ENCODE data around the gene FNDC7.
"Not testable (repeated sequence)": the region's sequence is repeated elsewhere in the genome, so short reads cannot be mapped to it uniquely, and the experiment has no call there.

FNDC7 gene, protein sequence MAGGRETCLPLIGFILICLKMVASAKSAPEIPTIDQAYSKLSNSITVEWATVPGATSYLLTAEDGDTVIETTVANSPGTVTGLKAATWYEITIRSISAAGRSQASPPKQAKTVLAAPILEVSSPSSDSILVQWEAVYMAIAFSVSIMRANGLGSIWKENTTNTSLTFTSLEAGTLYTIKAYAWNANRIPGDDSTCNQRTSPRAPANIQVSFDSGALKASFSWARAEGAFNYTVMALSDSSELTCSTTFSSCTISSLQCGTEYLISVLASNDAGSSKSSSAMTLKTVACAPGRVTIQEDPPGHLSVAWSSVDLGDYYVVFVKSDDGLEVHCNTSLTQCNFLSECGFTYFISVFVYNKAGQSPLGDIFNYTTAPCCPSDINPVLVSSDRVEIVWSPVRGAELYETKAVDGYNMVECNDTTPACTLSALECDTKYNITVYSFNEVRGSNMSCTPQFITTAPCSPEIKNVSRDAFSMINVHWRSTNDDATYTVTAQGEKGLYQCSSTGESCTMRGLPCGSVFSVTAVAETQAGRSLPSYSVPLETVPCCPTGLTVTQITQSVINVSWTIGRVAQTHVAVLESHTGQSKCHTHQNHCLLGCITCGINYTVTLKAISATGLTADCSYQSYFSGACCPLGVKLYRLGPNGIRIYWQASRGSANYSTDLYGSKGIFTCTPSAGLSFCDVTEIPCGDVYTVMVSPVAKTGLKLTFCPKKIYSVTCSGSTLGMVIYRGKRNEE

DNA sequence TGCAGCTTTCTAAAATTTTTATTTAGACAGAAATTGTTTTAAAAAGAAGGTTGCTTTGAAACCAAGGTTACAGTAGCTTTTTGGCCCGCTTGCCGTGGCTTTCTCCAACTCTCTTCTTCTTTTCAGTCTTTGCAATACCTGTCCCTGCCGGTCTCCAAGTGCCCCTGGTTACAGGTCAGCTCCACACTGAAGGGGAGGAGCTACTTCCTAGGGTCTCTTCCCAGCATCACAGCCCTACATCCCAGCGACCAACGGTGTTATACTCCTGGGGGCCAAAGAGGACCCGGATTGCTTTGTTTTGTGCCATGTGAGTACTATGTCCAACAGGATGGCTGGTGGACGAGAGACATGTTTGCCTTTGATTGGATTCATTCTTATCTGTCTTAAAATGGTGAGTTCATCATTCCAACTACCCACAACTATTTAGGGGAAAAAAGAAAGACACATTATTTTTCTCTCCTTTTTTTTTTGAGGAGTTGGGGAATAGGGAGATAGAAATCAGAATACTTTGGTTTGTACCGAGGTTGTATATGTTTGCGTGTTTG is at the start of gene FNDC7:
Gene FNDC7, plus strand, starts transcription at position 303 of the 545 bp plus-strand sequence. Its CDS starts 26 bp downstream, at position 329.
- no peak for DNase-seq

DNA sequence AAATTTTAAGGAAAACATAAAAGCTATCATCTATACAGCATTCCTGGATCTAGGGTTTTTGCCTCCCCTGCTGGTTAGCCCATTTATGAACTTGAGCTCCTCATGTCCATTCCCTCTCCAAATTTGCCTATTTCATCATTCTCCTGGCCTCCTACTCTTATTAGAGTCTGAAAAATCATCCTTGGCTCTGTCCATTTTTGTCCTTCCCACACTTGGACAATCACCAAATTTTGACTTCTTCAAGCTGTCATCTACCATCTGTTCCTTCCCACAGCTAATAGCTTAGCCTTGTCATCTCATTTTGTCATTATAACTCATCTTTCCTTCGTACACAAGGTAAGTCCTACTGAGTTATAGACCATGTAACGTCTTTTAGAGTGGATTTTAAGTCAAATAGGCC is 49.6 kb upstream of the FNDC7 start:
- no peak for DNase-seq

DNA sequence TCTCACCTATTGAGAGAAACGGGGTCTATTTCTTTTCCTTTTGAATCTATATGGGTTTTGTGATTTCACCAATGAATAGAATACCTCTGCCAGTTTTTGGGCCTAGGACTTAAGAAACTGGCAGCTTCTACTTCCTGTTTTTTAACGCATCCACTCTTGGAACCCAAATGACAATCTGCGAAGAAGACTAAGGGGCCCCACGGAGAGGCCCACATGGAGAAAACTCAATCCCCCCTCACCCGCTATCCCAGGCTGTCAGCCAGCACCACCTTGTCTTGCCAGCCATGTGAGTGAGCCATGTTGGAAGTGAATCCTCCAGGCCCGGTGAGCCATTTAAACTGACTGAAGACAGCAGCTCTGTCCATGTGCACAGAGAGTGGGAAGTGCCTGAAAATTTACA is 48.2 kb upstream of the FNDC7 start:
- DNase-seq = no peak

DNA sequence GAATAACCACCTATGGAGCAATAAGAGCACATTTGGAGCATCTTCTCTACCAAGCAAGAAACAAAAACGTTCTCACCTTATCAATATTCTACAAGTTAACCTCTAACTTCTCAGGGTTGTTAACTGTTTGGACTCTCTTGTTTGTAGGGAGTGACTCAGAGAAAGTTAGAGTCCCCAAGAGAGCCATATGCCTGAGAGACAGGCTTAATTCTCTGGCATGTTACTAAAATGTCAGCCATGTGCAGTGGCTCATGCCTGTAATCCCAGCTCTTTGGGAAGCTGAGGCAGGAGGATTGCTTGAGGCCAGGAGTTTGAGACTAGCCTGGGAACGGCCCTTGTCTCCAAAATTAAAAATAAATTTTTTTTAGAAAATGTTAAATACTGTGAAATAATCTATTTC is 47.6 kb upstream of the FNDC7 start:
- no peak for DNase-seq

DNA sequence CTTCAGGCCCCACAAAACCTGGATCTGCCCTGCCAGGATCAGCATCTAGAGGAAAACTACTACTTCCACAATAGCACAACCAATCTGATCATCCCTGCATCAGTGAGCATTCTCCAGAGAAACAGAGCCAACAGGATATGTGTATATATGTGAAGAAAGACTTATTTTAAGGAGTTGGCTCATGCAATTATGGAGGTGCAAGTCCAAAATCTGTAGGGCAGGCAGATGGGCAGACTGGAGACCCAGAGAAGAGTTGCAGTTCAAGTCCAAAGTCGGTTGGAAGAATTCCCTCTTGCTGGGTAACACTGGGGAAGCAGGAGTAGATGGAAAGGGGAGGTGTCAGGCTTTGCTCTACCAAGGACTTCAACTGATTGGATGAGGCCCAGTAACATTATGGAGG is 46.9 kb upstream of the FNDC7 start:
- DNase-seq = no peak

DNA sequence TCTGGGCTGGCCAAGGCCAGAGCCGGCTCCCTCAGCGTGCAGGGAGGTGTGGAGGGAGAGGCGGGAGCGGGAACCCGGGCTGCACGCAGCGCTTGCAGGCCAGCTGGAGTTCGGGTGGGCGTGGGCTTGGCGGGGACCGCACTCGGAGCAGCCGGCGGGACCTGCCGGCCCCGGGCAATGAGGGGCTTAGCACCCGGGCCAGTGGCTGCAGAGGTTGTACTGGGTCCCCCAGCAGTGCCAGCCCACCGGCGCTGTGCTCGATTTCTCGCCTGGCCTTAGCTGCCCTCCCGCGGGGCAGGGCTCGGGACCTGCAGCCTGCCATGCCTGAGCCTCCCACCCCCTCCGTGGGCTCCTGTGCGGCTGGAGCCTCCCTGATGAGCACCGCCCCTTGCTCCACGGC is 45.3 kb upstream of the FNDC7 start:
- not testable (repeated sequence) for DNase-seq

DNA sequence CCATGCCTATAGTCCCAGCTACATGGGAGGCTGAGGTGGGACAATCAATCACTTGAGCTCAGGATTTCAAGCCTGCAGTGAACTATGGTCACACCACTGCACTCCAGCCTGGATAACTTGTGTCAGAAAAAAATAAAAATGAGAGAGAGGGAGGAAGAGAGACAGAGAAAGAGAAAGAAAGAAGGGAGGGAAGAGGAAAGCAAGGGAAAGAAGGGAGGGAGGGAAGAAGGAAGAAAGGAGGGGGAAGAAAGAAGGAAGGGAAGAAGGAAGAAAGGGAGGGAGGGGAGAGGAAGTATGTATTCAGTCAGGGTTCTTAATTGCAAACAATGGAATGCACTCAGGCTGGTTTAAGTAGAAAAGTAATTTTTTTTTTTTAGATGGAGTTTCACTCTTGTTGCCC is 43.9 kb upstream of the FNDC7 start:
- DNase-seq = no peak

DNA sequence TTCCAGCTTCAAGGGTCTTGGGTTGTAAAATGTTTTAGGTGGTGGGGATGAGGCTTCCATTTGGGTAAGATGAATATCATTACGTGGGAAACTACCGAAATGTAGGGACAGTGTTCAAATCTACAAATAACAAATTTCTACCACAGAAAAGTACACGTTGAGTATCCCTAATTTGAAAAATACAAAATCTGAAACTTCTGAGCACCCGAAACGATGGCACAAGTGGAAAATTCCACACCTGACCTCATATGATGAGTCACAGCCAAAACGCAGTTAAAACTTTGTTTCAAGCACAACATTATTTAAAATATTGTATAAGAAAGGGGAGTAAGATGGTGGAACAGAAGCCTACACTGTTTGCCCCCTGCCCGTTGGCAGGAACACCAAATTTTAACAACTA is 43.0 kb upstream of the FNDC7 start:
- no peak for DNase-seq

DNA sequence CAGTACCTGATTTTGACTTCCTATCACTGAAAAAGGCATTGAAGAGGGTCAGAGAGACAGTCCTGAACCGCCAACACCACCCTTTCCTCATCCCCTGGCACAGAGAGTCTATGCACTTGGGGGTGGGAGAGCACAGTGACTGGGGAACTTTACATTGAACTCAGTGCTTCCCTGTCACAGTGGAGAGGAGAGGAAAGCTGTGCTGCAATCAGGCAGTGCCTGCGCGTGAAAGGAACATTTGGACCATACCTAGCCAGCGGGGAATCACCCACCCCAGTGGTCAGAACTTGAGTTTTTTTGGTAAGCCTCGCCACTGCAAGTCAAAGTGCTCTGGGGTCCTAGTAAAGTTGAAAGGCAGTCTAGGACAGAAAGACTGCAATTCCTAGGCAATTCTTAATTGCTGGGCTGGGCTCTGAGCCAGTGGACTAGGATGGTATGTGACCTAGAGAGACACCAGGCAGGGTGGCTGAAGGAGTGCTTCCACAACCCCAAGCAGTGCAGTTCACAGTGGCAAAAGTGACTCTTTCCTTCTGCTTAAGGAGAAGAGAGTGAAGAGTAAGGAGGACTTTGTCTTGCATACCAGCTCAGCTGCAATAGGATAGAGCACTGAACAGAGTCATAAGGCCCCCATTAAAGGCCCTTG is 42.5 kb upstream of the FNDC7 start:
- no peak for DNase-seq

DNA sequence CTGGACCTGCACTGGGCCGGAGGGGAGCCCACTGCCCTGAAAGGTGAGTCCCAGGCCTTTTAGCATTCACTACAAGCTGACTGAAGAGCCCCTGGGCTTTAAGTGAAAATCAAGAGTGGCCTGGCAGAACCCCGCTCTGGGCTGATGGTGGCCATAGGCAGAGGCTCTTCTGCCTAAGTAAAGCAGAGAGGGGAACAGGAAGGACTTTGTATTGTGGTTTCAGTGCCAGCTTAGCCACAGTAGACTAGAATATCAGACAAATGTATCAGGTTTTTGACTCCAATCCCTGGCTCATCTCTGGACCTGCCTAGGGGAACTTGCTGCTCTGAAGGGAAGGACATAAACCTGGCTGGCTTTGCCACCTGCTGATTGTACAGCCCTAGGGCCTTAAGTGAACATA is 41.6 kb upstream of the FNDC7 start:
- no peak for DNase-seq

DNA sequence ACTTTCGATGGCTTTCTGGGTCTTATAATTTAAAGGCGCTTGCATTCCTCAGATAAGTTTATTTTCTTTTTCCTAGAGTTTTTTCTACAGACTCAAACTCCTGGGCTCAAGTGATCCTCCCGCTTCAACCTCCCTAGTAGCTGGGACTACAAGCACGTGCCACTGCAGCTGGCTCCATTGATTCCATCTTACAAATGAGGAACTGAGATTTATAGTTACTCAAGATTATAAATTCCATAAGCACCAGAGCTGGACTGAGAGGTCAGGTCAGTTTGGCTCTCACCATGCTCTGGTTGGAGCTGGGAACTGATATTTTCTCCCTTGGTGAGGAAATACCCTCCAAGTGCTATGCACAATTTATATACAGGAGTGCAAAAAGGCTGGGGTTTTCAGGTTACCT is 34.0 kb upstream of the FNDC7 start:
- no peak for DNase-seq

DNA sequence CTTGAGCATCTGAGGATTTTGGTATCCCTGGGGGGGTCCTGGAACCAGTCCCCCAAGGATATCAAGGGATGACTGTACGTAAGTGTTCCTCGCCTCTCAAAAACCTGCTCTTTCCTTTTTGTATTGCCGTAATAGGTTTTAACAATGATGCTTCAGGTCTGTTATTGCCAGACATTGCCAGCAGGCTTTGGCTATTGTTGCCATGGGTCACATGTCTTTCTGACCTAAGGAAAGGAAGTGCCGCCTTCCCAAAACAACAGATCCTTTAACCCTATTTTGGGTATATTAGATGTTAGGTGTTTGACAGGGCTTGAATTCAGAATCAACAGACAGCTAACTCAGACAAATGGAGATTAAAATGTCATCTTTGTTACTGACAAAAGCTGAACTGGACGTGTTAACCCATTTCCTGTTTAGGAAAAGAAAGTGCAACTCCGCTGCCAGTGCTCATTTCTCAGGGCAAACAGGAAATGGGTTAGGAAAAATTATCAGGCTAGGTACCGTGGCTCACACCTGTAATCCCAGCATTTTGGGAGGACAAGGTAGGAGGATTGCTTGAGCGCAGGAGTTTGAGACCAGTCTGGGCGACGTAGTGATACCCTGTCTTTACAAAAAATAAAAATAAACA is 33.0 kb upstream of the FNDC7 start:
- no peak for DNase-seq

DNA sequence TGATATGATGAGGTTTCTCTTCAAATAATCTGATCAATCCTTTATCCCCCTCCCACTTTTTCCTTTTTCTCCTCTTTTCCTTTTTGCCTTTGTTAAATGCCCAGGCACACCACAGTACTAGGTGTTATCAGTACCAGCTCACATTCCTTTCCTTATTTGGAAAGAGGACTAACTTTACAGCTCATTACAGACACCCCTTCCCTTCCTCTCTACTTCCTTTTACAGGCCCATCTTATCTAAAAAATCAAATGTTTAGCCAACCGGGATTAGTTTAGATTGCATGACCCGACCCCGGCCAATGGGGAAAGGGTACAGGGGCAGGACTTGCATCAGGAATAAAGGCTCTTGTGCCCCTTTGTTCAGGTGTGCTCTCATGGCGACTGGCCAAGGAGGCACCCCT is 31.0 kb upstream of the FNDC7 start:
- DNase-seq = not testable (repeated sequence)

DNA sequence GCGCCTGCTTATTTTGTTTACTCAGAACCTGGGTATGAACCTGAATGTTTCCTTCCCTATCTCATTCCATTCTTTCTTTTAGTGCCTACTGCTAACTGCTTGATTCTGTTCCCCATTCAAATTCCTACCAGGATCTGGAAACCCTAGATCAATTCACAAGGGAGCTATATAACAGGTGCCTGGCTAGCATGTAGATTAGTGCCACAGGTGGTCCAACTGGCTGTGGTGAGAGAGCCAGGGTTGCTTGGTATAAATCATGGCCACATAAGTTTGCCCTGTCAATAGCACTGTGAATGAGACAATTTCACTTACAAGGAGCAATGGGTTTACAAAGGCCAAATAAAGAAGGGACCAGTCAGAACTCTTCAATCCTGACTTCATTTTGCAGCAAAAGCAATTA is 27.2 kb upstream of the FNDC7 start:
- no peak for DNase-seq

DNA sequence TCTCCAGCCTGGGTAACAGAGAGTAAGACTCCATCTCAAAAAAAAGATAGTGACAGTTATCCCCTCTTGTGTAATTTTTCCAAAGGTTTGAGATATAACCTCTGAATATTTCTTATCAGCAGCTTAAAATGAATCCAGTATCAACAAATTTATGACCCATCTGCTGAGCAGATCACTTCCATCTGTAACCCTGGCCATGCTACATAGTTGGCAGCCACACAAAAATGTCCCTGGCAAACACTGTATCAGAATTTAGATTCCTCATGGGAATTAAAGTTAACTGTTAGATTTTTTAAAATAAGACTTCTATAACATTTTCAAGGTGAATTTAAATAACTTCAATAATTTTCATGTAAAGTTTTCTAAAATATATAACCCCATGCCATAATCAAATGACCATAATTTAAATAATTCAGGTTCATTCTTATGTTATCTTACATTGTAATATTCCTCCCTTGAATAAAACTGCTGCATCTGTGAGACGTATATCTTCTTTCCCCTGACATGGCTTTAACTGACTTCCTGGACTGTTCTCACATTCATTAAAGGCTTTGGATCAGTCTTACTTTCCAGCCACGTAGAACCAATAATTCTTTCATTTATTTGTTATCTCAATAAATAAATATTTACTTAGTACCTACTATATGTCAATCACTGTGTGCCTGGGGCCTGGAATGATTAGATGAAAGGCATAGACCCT is 25.9 kb upstream of the FNDC7 start:
- DNase-seq = no peak

DNA sequence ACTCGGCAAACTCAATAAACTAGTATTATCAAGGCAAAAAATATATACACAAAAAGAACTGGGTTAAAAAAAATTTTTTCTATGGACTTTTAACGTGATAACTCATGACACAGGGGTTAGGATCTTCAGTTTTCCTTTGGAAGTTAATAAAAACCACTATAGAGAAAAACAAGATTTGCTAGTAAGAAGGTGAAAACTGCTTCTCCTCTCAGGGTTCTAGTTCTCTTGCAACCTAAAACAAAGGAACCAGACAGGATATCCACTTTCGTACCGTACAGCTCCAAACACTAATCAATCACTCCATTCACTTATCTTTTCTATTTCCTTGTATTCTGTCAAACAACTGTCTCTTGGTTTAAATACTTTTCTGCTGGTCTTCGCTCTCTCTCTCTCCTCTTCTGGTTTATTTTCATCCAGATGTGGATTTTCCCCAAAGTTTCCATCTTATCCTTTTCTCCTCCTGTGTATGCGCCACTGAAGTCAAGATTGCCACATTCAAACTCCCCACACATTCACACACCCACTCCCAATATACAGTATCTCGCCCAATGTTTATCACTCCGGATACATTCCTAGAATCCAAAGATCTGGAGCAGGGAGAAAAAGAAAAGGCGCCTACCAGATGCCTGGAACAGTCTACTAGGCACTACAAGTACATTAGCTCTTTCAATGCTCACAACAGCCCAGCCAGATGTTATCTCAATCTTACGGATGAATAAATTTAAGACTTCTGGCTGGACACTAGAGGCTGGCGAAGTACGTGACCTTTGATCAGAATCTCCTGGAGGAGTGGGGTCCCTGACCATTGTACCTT is 21.4 kb upstream of the FNDC7 start:
- DNase-seq = no peak

DNA sequence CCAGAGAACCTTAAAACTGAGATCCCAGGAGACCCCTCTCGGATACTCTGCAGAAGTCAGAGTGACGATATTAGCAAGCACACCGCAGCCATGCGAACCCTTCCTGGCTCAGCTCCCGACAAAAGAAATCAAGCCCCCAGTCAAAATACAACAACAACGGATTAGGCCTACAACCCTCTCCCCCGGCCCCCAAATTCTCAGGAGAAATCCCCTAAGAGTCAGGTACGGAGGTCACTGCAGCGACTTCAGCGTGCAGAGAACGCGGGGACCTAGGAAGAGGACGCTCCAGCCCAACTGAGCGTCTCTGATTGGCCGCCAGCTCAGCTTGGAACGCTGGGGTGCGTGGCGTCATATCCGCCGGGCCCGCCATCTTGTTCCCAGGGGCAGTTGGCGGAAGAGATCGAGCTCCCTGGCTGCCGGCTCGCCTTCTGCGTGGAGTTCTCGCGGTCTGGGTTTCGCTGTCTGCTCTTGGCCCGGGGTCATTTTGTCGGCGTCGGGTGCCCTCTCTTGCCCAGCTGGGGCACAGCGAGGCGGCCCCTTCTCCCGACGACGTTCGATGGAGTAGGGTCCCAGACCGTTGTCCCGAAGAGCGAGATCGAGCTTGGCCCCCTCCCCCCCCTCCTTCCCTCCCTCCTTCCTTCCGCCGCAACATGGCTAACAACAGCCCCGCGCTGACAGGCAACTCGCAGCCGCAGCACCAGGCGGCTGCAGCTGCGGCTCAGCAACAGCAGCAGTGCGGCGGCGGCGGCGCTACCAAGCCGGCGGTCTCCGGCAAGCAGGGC is 20.6 kb upstream of the FNDC7 start, which contains the start of gene PRPF38B:
Gene PRPF38B, plus strand, starts transcription at position 369 of the 782 bp plus-strand sequence. Its CDS starts 282 bp downstream, at position 651.
- peak; percentile 97 for DNase-seq

DNA sequence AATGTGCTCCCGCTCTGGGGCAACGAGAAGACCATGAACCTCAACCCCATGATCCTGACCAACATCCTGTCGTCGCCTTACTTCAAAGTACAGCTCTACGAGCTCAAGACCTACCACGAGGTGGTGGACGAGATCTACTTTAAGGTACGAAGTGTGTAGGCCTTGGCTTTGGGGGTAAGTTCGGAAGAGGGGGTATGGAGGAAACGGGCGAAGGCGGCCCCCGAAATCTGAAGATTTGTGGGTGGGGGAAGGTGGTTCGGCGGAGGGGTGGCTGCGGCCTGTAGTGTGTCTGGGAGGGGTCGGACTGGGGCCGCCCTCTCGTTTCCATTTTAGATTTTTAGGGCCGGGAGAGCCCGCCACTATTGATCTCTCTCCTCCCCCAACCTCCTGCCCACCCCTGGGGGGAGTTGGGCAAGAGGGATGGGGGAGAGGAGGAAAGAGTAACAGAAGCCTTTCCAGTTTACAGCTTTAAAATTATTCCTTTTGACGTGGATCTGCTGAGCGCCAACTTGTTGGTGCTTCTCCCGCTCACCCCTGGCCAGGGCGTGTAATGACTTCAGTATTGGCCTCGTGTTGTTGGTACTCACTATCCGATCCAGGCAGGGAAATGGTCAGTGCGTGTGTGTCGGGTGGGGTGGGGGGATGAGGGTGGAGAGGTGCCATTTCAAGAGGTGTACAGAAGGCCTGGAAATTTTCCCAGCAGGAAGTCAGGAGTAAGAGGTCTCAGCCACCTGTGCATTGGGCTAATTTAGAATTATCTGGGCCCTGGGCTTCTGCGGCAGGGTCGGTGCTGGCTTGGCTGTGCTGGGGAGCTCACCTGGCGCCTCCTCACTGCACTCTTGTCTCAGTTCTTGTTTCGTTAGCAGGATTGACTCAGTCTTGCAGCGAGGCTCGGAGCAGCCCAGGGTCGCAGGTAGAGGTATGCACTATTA is 19.7 kb upstream of the FNDC7 start:
- DNase-seq = peak; percentile 77

DNA sequence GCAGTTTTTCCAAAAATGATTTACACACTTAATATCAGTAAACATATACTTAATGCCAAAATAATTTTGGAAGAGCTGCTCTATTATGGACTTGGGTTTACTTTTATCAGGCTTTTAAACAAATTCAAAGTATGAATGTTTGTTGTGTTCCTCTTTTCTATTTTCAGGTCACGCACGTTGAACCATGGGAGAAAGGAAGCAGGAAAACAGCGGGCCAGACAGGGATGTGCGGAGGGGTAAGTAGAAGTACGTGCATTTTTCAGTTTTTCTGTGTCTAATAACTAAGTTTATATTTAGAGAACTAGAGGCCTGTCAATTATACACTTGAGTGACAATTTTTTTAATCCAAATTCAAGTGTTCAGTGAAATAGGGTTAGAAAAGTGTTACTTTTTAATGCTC is 17.2 kb upstream of the FNDC7 start:
- DNase-seq = no peak
